ENCODE measurements around the gene VASH2. TPM values are rescaled to one million over a fixed set of nuclear protein-coding genes. Genes with fewer than 3 reads are reported as not detected.
A peak's percentile ranks its signal among the peaks of the same experiment; 100 is the strongest.
"Not testable (repeated sequence)": the region's sequence is repeated elsewhere in the genome, so short reads cannot be mapped to it uniquely, and the experiment has no call there.

VASH2 gene
- total RNA-seq, 1 donor from 2014 or later: 0.10 TPM

GRCh38 chr1:213014642-213015041 is 64.3 kb downstream of the VASH2 start:
- intact Hi-C loops (cut with micrococcal nuclease): loop anchor here (1.0 to 10.0 kb wide), 11 partner anchors 19 to 1757 kb away; partner anchors contain the start of genes BATF3, DTL, FLVCR1 and INTS7

GRCh38 chr1:213015099-213016050 is 65.0 kb downstream of the VASH2 start, which contains the start of gene ANGEL2:
Gene ANGEL2, minus strand, starts transcription at chr1:213015867. Its CDS starts 196 bp downstream, at chr1:213015671.
- peak; percentile 95 for DNase-seq (ENCODE audit: low spot score)
- H3K4me1 Mint-ChIP-seq (ENCODE audit: low read depth): peaks cover 35% of the 10 kb centered on the region
- H3K27me3 Mint-ChIP-seq (ENCODE audit: insufficient read depth): peaks cover 9% of the 10 kb centered on the region
- peak within 1 kb of the TSS; percentile 99 for H3K27ac Mint-ChIP-seq
- H3K36me3 Mint-ChIP-seq (ENCODE audit: low read depth): peaks cover 23% of the 10 kb centered on the region
- H3K4me3 Mint-ChIP-seq: peak within 1 kb of the TSS; percentile 99
- intact Hi-C loops (cut with micrococcal nuclease): loop anchor here (1.0 to 10.0 kb wide), 11 partner anchors 20 to 1758 kb away; partner anchors contain the start of genes BATF3, DTL, FLVCR1 and INTS7
- H3K9me3 Mint-ChIP-seq: no peaks in the 10 kb centered on the region

More at GRCh38 chr1:213014642-213015041, 64.3 kb downstream of the VASH2 start:
- no peak for DNase-seq (ENCODE audit: low spot score)
- H3K36me3 Mint-ChIP-seq (ENCODE audit: low read depth): peaks cover 23% of the 10 kb centered on the region
- peak overlapping the region; percentile 99 for H3K27ac Mint-ChIP-seq
- H3K4me1 Mint-ChIP-seq (ENCODE audit: low read depth): peaks cover 35% of the 10 kb centered on the region
- peak overlapping the region; percentile 99 for H3K4me3 Mint-ChIP-seq
- no peaks in the 10 kb centered on the region for H3K9me3 Mint-ChIP-seq
- H3K27me3 Mint-ChIP-seq (ENCODE audit: insufficient read depth): peaks cover 6% of the 10 kb centered on the region

GRCh38 chr1:213017447-213018273 is 67.3 kb downstream of the VASH2 start:
- no peak overlapping the region for H3K27ac Mint-ChIP-seq
- DNase-seq (ENCODE audit: low spot score): no peak
- peaks cover 19% of the 10 kb centered on the region for H3K4me1 Mint-ChIP-seq (ENCODE audit: low read depth)
- intact Hi-C loops (cut with micrococcal nuclease): loop anchor here (5.0 to 10.0 kb wide), 3 partner anchors 980 to 1760 kb away; partner anchors contain the start of genes DTL, INTS7, NEK2 and RCOR3
- H3K36me3 Mint-ChIP-seq (ENCODE audit: low read depth): peaks cover 10% of the 10 kb centered on the region
- no peak overlapping the region for H3K4me3 Mint-ChIP-seq
- H3K27me3 Mint-ChIP-seq (ENCODE audit: insufficient read depth): peaks cover 15% of the 10 kb centered on the region
- H3K9me3 Mint-ChIP-seq: no peaks in the 10 kb centered on the region

- no peak for DNase-seq (ENCODE audit: low spot score)
Measured at GRCh38 chr1:213019450-213019849, 69.1 kb downstream of the VASH2 start.

GRCh38 chr1:213020016-213020415 is 69.7 kb downstream of the VASH2 start:
- Mint-ChIP-seq H3K27me3 (ENCODE audit: insufficient read depth) (peaks cover 24% of the 10 kb centered on the region), H3K9me3 (no peaks in the 10 kb centered on the region), H3K4me1 (ENCODE audit: low read depth) (no peaks in the 10 kb centered on the region), H3K4me3 (no peak overlapping the region), H3K27ac (no peak overlapping the region), H3K36me3 (ENCODE audit: low read depth) (peaks cover 3% of the 10 kb centered on the region)
- no peak for DNase-seq (ENCODE audit: low spot score)
- intact Hi-C loops (cut with micrococcal nuclease): no loop called here

More at GRCh38 chr1:213019450-213019849, 69.1 kb downstream of the VASH2 start:
- intact Hi-C loops (cut with micrococcal nuclease): loop anchor here (5.0 to 10.0 kb wide), 3 partner anchors 982 to 1762 kb away; partner anchors contain the start of genes DTL, INTS7, NEK2 and RCOR3
- Mint-ChIP-seq H3K27me3 (ENCODE audit: insufficient read depth) (peaks cover 20% of the 10 kb centered on the region), H3K36me3 (ENCODE audit: low read depth) (peaks cover 3% of the 10 kb centered on the region), H3K4me3 (no peak overlapping the region), H3K4me1 (ENCODE audit: low read depth) (peaks cover 3% of the 10 kb centered on the region), H3K27ac (no peak overlapping the region), H3K9me3 (no peaks in the 10 kb centered on the region)

- DNase-seq (ENCODE audit: low spot score): not testable (repeated sequence)
- peaks cover 38% of the 10 kb centered on the region for H3K27me3 Mint-ChIP-seq (ENCODE audit: insufficient read depth)
Measured at GRCh38 chr1:213027024-213027423, 76.7 kb downstream of the VASH2 start.

GRCh38 chr1:213032651-213033050 is 82.3 kb downstream of the VASH2 start:
- H3K4me1 Mint-ChIP-seq (ENCODE audit: low read depth): no peaks in the 10 kb centered on the region
- no peaks in the 10 kb centered on the region for H3K9me3 Mint-ChIP-seq
- H3K4me3 Mint-ChIP-seq: no peak overlapping the region
- intact Hi-C loops (cut with micrococcal nuclease): no loop called here
- H3K27ac Mint-ChIP-seq: no peak overlapping the region
- peaks cover 43% of the 10 kb centered on the region for H3K27me3 Mint-ChIP-seq (ENCODE audit: insufficient read depth)
- DNase-seq (ENCODE audit: low spot score): no peak
- H3K36me3 Mint-ChIP-seq (ENCODE audit: low read depth): no peaks in the 10 kb centered on the region

More at GRCh38 chr1:213027024-213027423, 76.7 kb downstream of the VASH2 start:
- H3K36me3 Mint-ChIP-seq (ENCODE audit: low read depth); H3K9me3 Mint-ChIP-seq; intact Hi-C loops (cut with micrococcal nuclease); H3K4me1 Mint-ChIP-seq (ENCODE audit: low read depth); H3K27ac Mint-ChIP-seq; H3K4me3 Mint-ChIP-seq: not testable (repeated sequence)

GRCh38 chr1:213034713-213035112 is 84.4 kb downstream of the VASH2 start:
- intact Hi-C loops (cut with micrococcal nuclease): no loop called here
- Mint-ChIP-seq H3K27ac (no peak overlapping the region), H3K27me3 (ENCODE audit: insufficient read depth) (peaks cover 39% of the 10 kb centered on the region)

GRCh38 chr1:213035573-213035972 is 85.2 kb downstream of the VASH2 start:
- no peak overlapping the region for H3K27ac Mint-ChIP-seq
- no peaks in the 10 kb centered on the region for H3K9me3 Mint-ChIP-seq
- intact Hi-C loops (cut with micrococcal nuclease): no loop called here
- H3K4me1 Mint-ChIP-seq (ENCODE audit: low read depth): no peaks in the 10 kb centered on the region
- peaks cover 36% of the 10 kb centered on the region for H3K27me3 Mint-ChIP-seq (ENCODE audit: insufficient read depth)
- no peaks in the 10 kb centered on the region for H3K36me3 Mint-ChIP-seq (ENCODE audit: low read depth)
- no peak overlapping the region for H3K4me3 Mint-ChIP-seq
- no peak for DNase-seq (ENCODE audit: low spot score)

More at GRCh38 chr1:213034713-213035112, 84.4 kb downstream of the VASH2 start:
- no peak for DNase-seq (ENCODE audit: low spot score)
- Mint-ChIP-seq H3K4me1 (ENCODE audit: low read depth) (no peaks in the 10 kb centered on the region), H3K4me3 (no peak overlapping the region), H3K36me3 (ENCODE audit: low read depth) (no peaks in the 10 kb centered on the region), H3K9me3 (no peaks in the 10 kb centered on the region)

Other genes with a start within 250 kb of the VASH2 start
- gene NSL1, start 158.8 kb upstream of the VASH2 start, total RNA-seq: 40.2 and 44.7 TPM in 2 replicates
- gene TATDN3, start 158.6 kb upstream of the VASH2 start, total RNA-seq: 14.4 and 18.5 TPM in 2 replicates
- not detected in 2 replicates for gene SPATA45, start 102.9 kb upstream of the VASH2 start, total RNA-seq
- gene FLVCR1, start 92.3 kb upstream of the VASH2 start, total RNA-seq: 18.5 and 18.7 TPM in 2 replicates
- gene ANGEL2, start 65.3 kb downstream of the VASH2 start, total RNA-seq: 44.2 and 46.1 TPM in 2 replicates
- gene RPS6KC1, start 100.7 kb downstream of the VASH2 start, total RNA-seq: 7.2 and 7.5 TPM in 2 replicates